ENCODE measurements around the gene TRIM44. TPM values are rescaled to one million over a fixed set of nuclear protein-coding genes. Genes with fewer than 3 reads are reported as not detected.

Gene TRIM44
- total RNA-seq, 3 donors from 2014 or later (not counting 1 experiment from before 2014, with no cell fraction given), result 47.0 to 62.6 (median 51.9) TPM

DNA sequence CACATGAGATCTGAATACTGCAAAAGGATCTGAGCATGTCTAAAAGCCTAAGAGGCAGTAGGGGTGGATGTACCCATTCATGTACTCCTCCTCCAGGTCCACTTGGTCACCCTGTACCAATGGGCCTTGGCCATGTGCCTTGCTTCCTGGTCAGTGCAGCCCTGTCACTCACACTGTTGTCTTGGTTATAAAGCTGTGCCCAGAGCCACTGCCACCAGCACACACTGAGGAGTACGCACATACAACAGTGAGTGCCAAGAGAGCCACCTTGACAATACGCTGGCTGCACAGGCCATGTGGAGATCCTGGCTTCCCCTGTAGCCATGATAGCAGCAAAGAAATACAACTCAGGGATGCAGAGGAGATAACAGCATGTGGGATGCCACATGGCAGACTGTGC, 184.9 kb downstream of the TRIM44 start:
- Histone ChIP-seq H3K36me3 (ENCODE audit: control insufficient read depth, insufficient read depth, low read length) (no peaks in the 10 kb centered on the region), H3K4me3 (ENCODE audit: low read length) (no peak overlapping the region), H3K27me3 (ENCODE audit: control insufficient read depth, insufficient read depth, low read length) (no peaks in the 10 kb centered on the region), H3K27ac (ENCODE audit: low read length) (no peak overlapping the region), H3K4me1 (ENCODE audit: control insufficient read depth, insufficient read depth, low read length) (no peaks in the 10 kb centered on the region), H3K9me3 (ENCODE audit: control insufficient read depth, insufficient read depth, low read length) (no peaks in the 10 kb centered on the region)
- peaks cover 5 to 20% of the 10 kb centered on the region in 2 donors for H3K27me3 Mint-ChIP-seq (ENCODE audit: low read depth in 2 of 2)
- no peak for TF ChIP-seq CTCF (IDR thresholded peaks at IDR 0.05)
- no peaks in the 10 kb centered on the region for H3K4me1 Mint-ChIP-seq
- no peak overlapping the region for H3K4me3 Mint-ChIP-seq
- DNase-seq (no peak), ATAC-seq (peak in 1 of 3 donors; percentile 33)
- H3K36me3 Mint-ChIP-seq, result no peaks in the 10 kb centered on the region
- WGBS (ENCODE audit: insufficient coverage), result 73% methylated on average over 2 of the region's 2 CpGs
- H3K9me3 Mint-ChIP-seq, result no peaks in the 10 kb centered on the region
- intact Hi-C loops (cut with micrococcal nuclease), result no loop called here
- no peak overlapping the region for H3K27ac Mint-ChIP-seq

DNA sequence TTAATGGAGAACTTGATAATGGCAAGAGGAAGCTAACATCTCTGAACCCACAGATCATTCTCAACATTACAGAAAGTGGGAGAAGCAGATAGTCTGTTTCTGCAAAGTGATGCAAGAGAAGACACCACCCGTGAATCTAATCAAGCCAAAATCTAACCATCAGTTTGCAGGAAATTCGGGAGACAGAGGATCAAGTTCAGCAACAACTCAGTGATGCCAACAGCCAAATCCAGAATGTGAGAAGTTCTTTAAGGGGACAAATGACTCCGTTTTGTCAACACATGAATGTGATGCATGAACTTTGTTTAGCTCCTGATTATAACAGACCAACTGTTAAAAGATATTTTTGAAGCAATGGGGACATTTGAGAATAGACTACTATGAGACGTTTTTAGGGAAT, 186.0 kb downstream of the TRIM44 start:
- Mint-ChIP-seq H3K9me3 (no peaks in the 10 kb centered on the region), H3K27ac (no peak overlapping the region), H3K4me1 (no peaks in the 10 kb centered on the region), H3K36me3 (no peaks in the 10 kb centered on the region), H3K27me3 (ENCODE audit: low read depth in 2 of 2) (peaks cover 5 to 8% of the 10 kb centered on the region in 2 donors), H3K4me3 (no peak overlapping the region)
- WGBS (ENCODE audit: insufficient coverage), result 55% methylated on average over 3 of the region's 4 CpGs
- no peak for TF ChIP-seq CTCF (IDR thresholded peaks at IDR 0.05)
- intact Hi-C loops (cut with micrococcal nuclease), result no loop called here
- Histone ChIP-seq H3K4me3 (ENCODE audit: low read length) (no peak overlapping the region), H3K4me1 (ENCODE audit: control insufficient read depth, insufficient read depth, low read length) (no peaks in the 10 kb centered on the region), H3K27ac (ENCODE audit: low read length) (no peak overlapping the region), H3K9me3 (ENCODE audit: control insufficient read depth, insufficient read depth, low read length) (no peaks in the 10 kb centered on the region), H3K36me3 (ENCODE audit: control insufficient read depth, insufficient read depth, low read length) (no peaks in the 10 kb centered on the region), H3K27me3 (ENCODE audit: control insufficient read depth, insufficient read depth, low read length) (no peaks in the 10 kb centered on the region)
- no peak for ATAC-seq
- DNase-seq, result no peak

DNA sequence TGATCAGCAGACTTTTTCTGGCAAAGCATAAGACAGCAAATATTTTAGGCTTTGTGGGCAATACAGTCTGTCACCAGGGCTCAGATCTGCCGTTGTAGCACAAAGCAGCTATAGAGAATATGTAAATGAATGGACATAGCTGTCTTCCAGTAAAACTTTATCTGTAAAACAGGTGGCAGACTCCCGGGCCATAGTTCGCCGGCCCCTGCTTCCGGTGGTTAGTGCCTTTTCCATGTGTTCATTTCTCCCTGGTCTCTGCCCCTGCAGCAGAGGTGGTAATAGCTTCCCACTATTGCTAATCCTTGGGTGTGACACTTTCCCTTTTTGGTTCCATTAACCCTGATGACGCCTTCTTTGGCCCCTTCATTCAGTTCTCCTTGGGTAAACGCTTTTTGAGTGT, 187.6 kb downstream of the TRIM44 start:
- 92% methylated on average over 7 of the region's 7 CpGs for WGBS (ENCODE audit: insufficient coverage)
- Mint-ChIP-seq H3K4me1 (no peaks in the 10 kb centered on the region), H3K4me3 (no peak overlapping the region), H3K36me3 (no peaks in the 10 kb centered on the region), H3K27ac (no peak overlapping the region), H3K9me3 (no peaks in the 10 kb centered on the region), H3K27me3 (ENCODE audit: low read depth in 2 of 2) (peaks cover 2% of the 10 kb centered on the region in 2 donors)
- H3K27ac ChIP-seq (ENCODE audit: low read length), result no peak overlapping the region
- H3K4me3 ChIP-seq (ENCODE audit: low read length), result no peak overlapping the region
- no peak for ATAC-seq
- H3K27me3 ChIP-seq (ENCODE audit: control insufficient read depth, insufficient read depth, low read length), result no peaks in the 10 kb centered on the region
- intact Hi-C loops (cut with micrococcal nuclease), result no loop called here
- H3K4me1 ChIP-seq (ENCODE audit: control insufficient read depth, insufficient read depth, low read length), result no peaks in the 10 kb centered on the region
- no peak for TF ChIP-seq CTCF (IDR thresholded peaks at IDR 0.05)
- no peak for DNase-seq
- no peaks in the 10 kb centered on the region for H3K9me3 ChIP-seq (ENCODE audit: control insufficient read depth, insufficient read depth, low read length)
- no peaks in the 10 kb centered on the region for H3K36me3 ChIP-seq (ENCODE audit: control insufficient read depth, insufficient read depth, low read length)

- no peak overlapping the region for H3K4me3 ChIP-seq (ENCODE audit: low read length)
- TF ChIP-seq CTCF (IDR thresholded peaks at IDR 0.05), result no peak
- H3K4me3 Mint-ChIP-seq, result no peak overlapping the region
- H3K27me3 ChIP-seq (ENCODE audit: control insufficient read depth, insufficient read depth, low read length), result no peaks in the 10 kb centered on the region
- no peaks in the 10 kb centered on the region for H3K4me1 Mint-ChIP-seq
- ATAC-seq (no peak), DNase-seq (no peak)
- H3K36me3 Mint-ChIP-seq, result no peaks in the 10 kb centered on the region
- H3K9me3 Mint-ChIP-seq, result no peaks in the 10 kb centered on the region
- no peak overlapping the region for H3K27ac Mint-ChIP-seq
- intact Hi-C loops (cut with micrococcal nuclease), result no loop called here
- peaks cover 2 to 8% of the 10 kb centered on the region in 2 donors for H3K27me3 Mint-ChIP-seq (ENCODE audit: low read depth in 2 of 2)
- H3K36me3 ChIP-seq (ENCODE audit: control insufficient read depth, insufficient read depth, low read length), result no peaks in the 10 kb centered on the region
- 80% methylated on average over 4 of the region's 6 CpGs for WGBS (ENCODE audit: insufficient coverage)
- no peaks in the 10 kb centered on the region for H3K4me1 ChIP-seq (ENCODE audit: control insufficient read depth, insufficient read depth, low read length)
- H3K27ac ChIP-seq (ENCODE audit: low read length), result no peak overlapping the region
- H3K9me3 ChIP-seq (ENCODE audit: control insufficient read depth, insufficient read depth, low read length), result no peaks in the 10 kb centered on the region
Measured at GRCh38 chr11:35851342-35851741, 188.8 kb downstream of the TRIM44 start.
